ENCODE results near the gene XXYLT1. TPM values are rescaled to one million over a fixed set of nuclear protein-coding genes. Genes with fewer than 3 reads are reported as not detected.

XXYLT1 gene
- total RNA-seq, 1 donor from 2014 or later, result 93.1 TPM

DNA sequence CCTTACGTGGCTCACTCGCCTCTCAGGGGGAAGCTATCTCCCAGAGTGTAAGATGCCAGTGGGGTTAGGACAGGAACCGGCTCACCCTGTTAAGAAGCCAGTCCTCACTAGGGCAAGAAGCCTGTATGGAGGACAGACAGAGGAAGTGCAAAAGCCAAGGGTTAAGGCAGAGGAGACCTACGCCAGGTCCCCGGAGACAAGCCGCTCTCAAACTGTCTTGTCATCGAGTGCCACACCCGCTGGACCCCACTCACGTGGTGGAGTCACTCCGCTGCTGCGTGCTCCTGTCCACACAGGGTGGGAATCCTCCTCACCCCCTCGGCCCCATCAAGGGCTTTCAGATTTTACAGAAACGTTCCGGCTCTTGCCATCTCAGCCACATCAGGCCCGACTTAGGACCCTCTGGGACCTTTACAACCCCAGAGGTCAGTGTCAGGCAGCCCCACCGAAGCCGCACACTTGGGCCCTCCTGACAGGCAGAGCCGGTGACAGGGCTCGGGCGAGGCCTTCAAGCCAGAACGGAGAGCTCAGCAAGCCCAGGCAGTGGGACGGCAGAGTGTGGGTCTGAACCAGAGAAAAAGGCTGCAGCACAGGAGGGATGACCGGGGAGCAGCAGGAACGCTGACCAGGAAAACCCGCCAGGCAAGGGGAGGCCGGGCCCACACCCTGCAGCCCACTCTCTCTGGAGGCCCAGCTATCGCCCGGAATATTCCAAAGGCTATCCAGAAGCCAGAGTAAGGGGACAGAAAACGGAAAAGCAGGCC lies 61.7 kb downstream of the XXYLT1 start:
- no peak for DNase-seq (ENCODE audit: extremely low read depth, low read depth, low spot score)

- no peak for DNase-seq (ENCODE audit: extremely low read depth, low read depth, low spot score)
These were observed 62.3 kb downstream of the XXYLT1 start for GRCh38 chr3:195208631-195209030.

GRCh38 chr3:195208183-195208582 lies 62.8 kb downstream of the XXYLT1 start:
- no peak for DNase-seq (ENCODE audit: extremely low read depth, low read depth, low spot score)

DNA sequence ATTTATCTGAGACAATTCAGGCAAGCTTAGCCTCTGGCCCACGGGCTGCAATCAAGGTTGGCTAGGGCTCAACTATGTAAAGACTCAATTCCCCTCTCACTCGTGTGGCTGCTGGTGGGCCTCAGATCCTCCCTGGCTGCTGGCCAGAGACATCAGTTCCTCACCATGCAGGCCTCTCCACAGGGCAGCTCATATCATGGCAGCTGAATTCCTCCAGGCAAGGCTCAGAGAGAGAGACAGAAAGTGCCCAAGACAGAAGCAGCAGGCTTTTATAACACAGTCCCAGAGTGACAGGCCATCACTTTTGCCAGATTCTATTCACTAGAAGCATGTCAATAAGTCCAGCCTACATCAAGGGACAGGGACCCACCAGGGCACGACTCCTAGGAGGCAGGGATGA lies 63.2 kb downstream of the XXYLT1 start:
- no peak for DNase-seq (ENCODE audit: extremely low read depth, low read depth, low spot score)

DNA sequence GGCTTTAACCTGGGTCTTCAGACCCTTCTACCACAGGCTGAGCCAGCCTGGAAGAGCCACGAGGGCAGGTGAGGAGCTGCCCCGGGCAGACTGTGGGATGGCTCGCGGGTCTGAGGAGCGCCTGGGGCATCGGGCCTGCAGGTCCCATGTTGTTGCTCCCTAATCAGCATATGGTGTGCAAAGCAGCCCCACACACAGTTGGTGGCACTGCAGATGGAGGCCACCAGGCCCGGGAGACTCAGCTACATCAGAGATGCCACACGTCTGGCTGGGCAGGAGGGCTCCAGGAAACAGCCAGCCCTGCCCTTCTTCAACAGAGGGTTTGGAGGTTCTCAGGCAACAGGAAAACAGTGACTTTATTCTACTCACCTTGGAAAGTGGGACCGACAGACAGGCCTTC lies 63.9 kb downstream of the XXYLT1 start:
- no peak for DNase-seq (ENCODE audit: extremely low read depth, low read depth, low spot score)

DNA sequence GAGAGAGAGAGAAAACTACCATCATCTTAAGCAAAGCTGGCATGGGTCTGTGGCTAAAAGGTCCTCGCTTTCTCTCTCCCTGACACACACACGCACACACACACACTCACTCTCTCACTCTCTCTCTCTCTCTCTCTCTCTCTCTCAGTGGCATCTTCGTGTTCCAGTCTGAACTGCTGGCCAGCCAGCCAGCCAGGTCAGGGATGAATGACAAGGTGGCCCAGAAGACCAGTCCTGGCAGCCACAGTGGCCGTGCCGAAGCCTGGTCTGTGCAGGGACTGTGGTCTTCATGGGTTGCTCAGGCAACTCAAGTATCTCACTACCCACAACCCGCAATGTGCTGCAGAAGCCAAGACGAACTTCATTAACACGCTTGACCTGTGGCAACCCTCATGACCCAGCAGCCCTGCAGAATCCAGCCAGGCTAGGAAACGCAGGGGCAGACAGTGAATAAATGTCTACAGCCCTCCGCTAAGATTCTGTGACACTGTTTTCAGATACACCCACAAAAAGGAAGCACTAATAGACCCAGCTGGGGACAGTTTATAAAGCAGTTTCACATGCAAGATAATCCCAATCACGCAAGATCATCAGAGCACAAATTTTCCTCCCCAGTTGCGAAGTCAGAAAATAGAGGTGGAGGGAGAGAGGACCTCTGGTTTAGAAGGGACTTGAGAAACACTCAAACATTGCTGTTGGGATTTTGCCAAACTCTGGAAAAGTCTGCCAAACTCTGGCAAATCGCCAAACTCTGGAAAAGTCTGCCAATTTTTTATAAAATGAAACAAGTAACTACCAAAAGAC lies 66.4 kb downstream of the XXYLT1 start:
- no peak for DNase-seq (ENCODE audit: extremely low read depth, low read depth, low spot score)

- no peak for DNase-seq (ENCODE audit: extremely low read depth, low read depth, low spot score)
These were observed 67.4 kb downstream of the XXYLT1 start for GRCh38 chr3:195203606-195204005.

GRCh38 chr3:195201295-195201694 lies 69.7 kb downstream of the XXYLT1 start:
- no peak for DNase-seq (ENCODE audit: extremely low read depth, low read depth, low spot score)

GRCh38 chr3:195200010-195200822 lies 70.7 kb downstream of the XXYLT1 start:
- no peak for DNase-seq (ENCODE audit: extremely low read depth, low read depth, low spot score)

DNA sequence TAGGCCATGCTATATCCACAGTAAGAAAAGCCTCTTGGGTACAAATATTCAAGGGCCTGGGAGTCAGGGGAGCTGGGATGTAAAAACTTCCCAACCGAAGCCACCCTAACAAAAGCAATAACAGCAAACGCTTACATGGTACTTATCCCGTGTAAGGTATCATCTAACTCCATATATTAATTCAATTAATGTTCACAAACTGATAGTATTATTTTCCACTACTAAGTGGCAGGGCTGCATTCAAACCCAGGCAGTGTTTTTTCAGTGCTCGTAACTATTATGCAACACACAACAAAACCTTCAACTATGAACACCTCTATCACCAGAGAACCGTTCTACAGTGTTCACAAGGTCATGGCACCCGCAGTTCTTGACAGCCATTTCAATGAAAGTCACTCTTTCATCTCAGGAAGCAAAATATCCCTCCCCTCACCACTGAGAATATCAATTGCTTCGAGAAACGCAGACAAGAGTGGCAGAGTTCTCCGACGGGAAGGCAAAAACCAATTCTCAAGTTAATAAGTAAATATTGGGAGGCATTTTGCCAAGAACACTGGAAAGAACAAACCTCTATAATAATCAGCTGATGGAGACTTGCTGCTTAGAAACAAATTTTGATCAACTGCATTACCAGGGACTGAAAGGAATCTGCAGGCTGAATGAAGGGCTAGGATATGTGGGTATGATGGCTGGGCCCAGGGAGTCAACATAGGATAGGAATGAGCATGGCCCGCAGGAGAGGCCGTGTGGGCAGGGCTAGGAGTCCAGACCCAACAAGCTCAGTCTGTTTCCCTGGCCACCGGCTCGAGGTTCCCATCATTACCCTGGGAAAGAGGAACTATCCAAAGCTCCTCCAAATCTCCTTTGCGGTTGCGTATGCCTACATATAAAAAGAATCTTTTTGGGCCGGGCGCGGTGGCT lies 72.3 kb downstream of the XXYLT1 start:
- DNase-seq (ENCODE audit: extremely low read depth, low read depth, low spot score), result no peak

GRCh38 chr3:195197765-195198425 lies 73.1 kb downstream of the XXYLT1 start:
- DNase-seq (ENCODE audit: extremely low read depth, low read depth, low spot score), result no peak

DNA sequence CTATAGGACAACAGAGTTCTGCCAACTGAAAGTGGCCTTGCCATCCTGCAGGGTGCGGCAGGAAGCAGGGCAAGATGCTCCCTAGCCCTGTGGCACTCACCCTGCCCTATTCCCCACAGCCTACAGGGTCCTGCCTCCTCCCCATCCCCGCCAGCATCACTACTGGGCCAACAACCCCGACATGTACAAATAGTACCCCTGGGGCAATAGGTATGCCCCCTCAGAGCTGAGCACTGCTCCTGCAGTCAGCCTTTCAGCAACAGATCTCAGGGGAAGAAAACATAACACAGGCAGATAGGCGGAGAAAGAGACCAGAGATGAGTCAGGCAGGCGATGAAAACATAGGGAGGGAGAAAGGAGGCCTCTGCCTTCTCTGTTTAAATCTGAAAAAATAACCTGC lies 74.7 kb downstream of the XXYLT1 start:
- DNase-seq (ENCODE audit: extremely low read depth, low read depth, low spot score), result no peak

GRCh38 chr3:195195321-195196209 lies 75.4 kb downstream of the XXYLT1 start:
- DNase-seq (ENCODE audit: extremely low read depth, low read depth, low spot score), result no peak

GRCh38 chr3:195194559-195195206 lies 76.3 kb downstream of the XXYLT1 start:
- DNase-seq (ENCODE audit: extremely low read depth, low read depth, low spot score), result no peak

- no peak for DNase-seq (ENCODE audit: extremely low read depth, low read depth, low spot score)
These were observed 79.4 kb downstream of the XXYLT1 start for GRCh38 chr3:195191580-195191979.

- DNase-seq (ENCODE audit: extremely low read depth, low read depth, low spot score), result no peak
These were observed 81.1 kb downstream of the XXYLT1 start for GRCh38 chr3:195189821-195190220.

DNA sequence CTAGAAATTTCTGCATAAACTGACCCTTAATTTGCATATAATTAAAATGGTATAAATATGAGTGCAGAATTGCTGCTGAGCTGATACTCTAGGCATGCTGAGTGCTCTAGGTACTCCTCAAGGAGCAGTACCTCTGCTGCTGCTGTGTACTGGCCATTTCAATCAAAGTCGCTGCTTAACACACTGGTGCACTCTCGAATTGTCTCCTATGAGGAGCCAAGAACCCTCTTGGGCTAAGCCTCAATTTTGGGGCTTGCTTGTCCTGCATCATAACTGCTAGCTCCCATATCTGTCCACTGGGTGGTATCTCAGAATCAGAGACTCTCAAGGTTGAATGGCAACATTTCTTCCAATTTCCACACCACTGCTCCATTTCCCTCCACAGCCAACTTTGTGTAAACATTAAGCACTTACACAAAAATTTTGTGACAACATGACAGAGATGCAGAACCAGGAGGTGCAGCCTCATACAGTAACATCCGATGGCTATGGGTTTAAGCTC lies 82.5 kb downstream of the XXYLT1 start:
- DNase-seq (ENCODE audit: extremely low read depth, low read depth, low spot score), result no peak
